GM23338 (cell line): Measurements from ENCODE around the gene DENND6A. TPM values are rescaled to one million over a fixed set of nuclear protein-coding genes. Genes with fewer than 3 reads are reported as not detected.
"Not testable (repeated sequence)": the region's sequence is repeated elsewhere in the genome, so short reads cannot be mapped to it uniquely, and the experiment has no call there.

ENCODE experiments used
- ATAC-seq: fragments of 200-7000 bp; cut with Tn5 transposase; 3 replicates; pipeline ENCODE4 v1.9.1; 2020
- DNase-seq: peaks from one replicate; pipeline ENCODE4 v3.0.0-alpha.2; 2015; ENCODE audit warnings: low spot score
- H2AFZ ChIP-seq: fragments of 200-600 bp; sonication (generic); 2 replicates; pipeline ENCODE4 v1.8.0; 2016; ENCODE audit warnings: antibody characterized with exemption, mild to moderate bottlenecking, moderate library complexity
- H3F3A ChIP-seq: fragments of 200-600 bp; sonication (generic); replicated peaks from 2 replicates; pipeline ENCODE4 v1.8.0; 2017; ENCODE audit warnings: antibody characterized with exemption, mixed run types, low read depth
- H3K27ac ChIP-seq: fragments of 200-600 bp; sonication (generic); 2 replicates; pipeline ENCODE4 v1.6.1; 2016; ENCODE audit warnings: low read depth
- H3K27me3 ChIP-seq: fragments of 200-600 bp; sonication (generic); 2 replicates; pipeline ENCODE4 v1.8.0; 2016; ENCODE audit warnings: mild to moderate bottlenecking, mixed run types, moderate library complexity; ENCODE audit not compliant: insufficient read depth
- H3K36me3 ChIP-seq: fragments of 200-600 bp; sonication (generic); 2 replicates; pipeline ENCODE4 v1.8.0; 2016; ENCODE audit warnings: mild to moderate bottlenecking; ENCODE audit not compliant: insufficient read depth
- H3K4me1 ChIP-seq: fragments of 200-600 bp; sonication (generic); 2 replicates; pipeline ENCODE4 v1.8.0; 2016; ENCODE audit warnings: mild to moderate bottlenecking, moderate library complexity; ENCODE audit not compliant: insufficient read depth
- H3K4me2 ChIP-seq: fragments of 200-600 bp; sonication (generic); 2 replicates; pipeline ENCODE4 v1.7.1; 2017; ENCODE audit warnings: mixed run types
- H3K4me3 ChIP-seq: fragments of 200-600 bp; sonication (generic); 2 replicates; pipeline ENCODE4 v1.6.1; 2016; ENCODE audit warnings: mixed run types
- H3K79me2 ChIP-seq: fragments of 200-600 bp; sonication (generic); replicated peaks from 2 replicates; pipeline ENCODE4 v1.8.0; 2017; ENCODE audit warnings: mild to moderate bottlenecking; ENCODE audit not compliant: insufficient read depth
- H3K9me2 ChIP-seq: fragments of 200-600 bp; sonication (generic); 2 replicates; pipeline ENCODE4 v1.8.0; 2017; ENCODE audit not compliant: insufficient read depth
- H4K20me1 ChIP-seq: fragments of 200-600 bp; sonication (generic); replicated peaks from 2 replicates; pipeline ENCODE4 v1.8.0; 2017; ENCODE audit warnings: mild to moderate bottlenecking; ENCODE audit not compliant: insufficient read depth
- H3K27ac Mint-ChIP-seq: 2 replicates; pipeline ENCODE4 v1.8.0; 2020; ENCODE audit warnings: inconsistent platforms, mild to moderate bottlenecking, moderate library complexity, mixed read lengths
- H3K27me3 Mint-ChIP-seq: 3 replicates; pipeline ENCODE4 v1.8.0; 2022; ENCODE audit warnings: low read depth, mild to moderate bottlenecking, moderate library complexity, mixed read lengths, inconsistent platforms; ENCODE audit not compliant: insufficient read depth, poor library complexity
- H3K36me3 Mint-ChIP-seq: 3 replicates; pipeline ENCODE4 v1.8.0; 2021; ENCODE audit warnings: low read depth, mild to moderate bottlenecking, inconsistent platforms, moderate library complexity, mixed read lengths
- H3K4me1 Mint-ChIP-seq: 3 replicates; pipeline ENCODE4 v1.8.0; 2020; ENCODE audit warnings: mild to moderate bottlenecking, inconsistent platforms, mixed read lengths
- H3K4me3 Mint-ChIP-seq: 3 replicates; pipeline ENCODE4 v1.8.0; 2021; ENCODE audit warnings: moderate library complexity, mild to moderate bottlenecking, inconsistent platforms, mixed read lengths
- H3K9me3 Mint-ChIP-seq: 3 replicates; pipeline ENCODE4 v1.8.0; 2020; ENCODE audit warnings: moderate library complexity, mild to moderate bottlenecking, inconsistent platforms, mixed read lengths
- CREB1 ChIP-seq: fragments of 250-450 bp; sonication (Bioruptor Pico); IDR thresholded peaks from 2 replicates; pipeline ENCODE4 v1.5.0; 2020; ENCODE audit warnings: low read depth, mild to moderate bottlenecking, moderate library complexity
- EZH2phosphoT487 ChIP-seq: fragments of 200-600 bp; sonication (generic); IDR thresholded peaks from one replicate; pipeline ENCODE4 v1.8.1; 2018; ENCODE audit warnings: antibody characterized with exemption; ENCODE audit not compliant: unreplicated experiment
- JUNB ChIP-seq: IDR thresholded peaks from one replicate; pipeline ENCODE4 v1.6.1; 2016; ENCODE audit warnings: antibody characterized with exemption; ENCODE audit not compliant: unreplicated experiment
- POLR2AphosphoS5 ChIP-seq: IDR thresholded peaks from 2 replicates; pipeline ENCODE4 v1.6.1; 2016; ENCODE audit warnings: antibody characterized with exemption, low read depth
- ZNF114 ChIP-seq: fragments of 250-450 bp; sonication (Bioruptor Pico); IDR thresholded peaks from 2 replicates; pipeline ENCODE4 v1.5.0; 2020; ENCODE audit warnings: mild to moderate bottlenecking, moderate library complexity
- ZNF331 ChIP-seq: fragments of 250-450 bp; sonication (Bioruptor Pico); IDR thresholded peaks from 2 replicates; pipeline ENCODE4 v1.5.0; 2020; ENCODE audit warnings: low read depth, mild to moderate bottlenecking, moderate library complexity
- polyA plus RNA-seq: library from polyadenylated mRNA; unstranded; fragments of >200 nt; fragmentation: Nextera tagmentation; extraction: Ambion mirVana; gene quantifications from 2 replicates; pipeline ENCODE4 v1.2.1, GENCODE V29; 2016
- total RNA-seq: library from RNA; depleted of rRNA; stranded (reverse); fragments of >200 nt; shearing (Covaris generic); gene quantifications from 2 replicates; pipeline ENCODE4 v1.2.3, GENCODE V29; 2014
- TF ChIP-seq, protein P1 (sequence below): IDR thresholded peaks from one replicate; pipeline ENCODE4 v1.6.1; 2018; ENCODE audit warnings: antibody characterized with exemption; ENCODE audit not compliant: unreplicated experiment
- TF ChIP-seq, protein P2 (sequence below): fragments of 250-450 bp; sonication (Bioruptor Pico); IDR thresholded peaks from 2 replicates; pipeline ENCODE4 v1.5.0; 2020; ENCODE audit warnings: mild to moderate bottlenecking, moderate library complexity

Gene DENND6A
- total and polyA plus RNA-seq, 2 experiments from 2014 or later = 7.5 to 17.5 TPM

DNA sequence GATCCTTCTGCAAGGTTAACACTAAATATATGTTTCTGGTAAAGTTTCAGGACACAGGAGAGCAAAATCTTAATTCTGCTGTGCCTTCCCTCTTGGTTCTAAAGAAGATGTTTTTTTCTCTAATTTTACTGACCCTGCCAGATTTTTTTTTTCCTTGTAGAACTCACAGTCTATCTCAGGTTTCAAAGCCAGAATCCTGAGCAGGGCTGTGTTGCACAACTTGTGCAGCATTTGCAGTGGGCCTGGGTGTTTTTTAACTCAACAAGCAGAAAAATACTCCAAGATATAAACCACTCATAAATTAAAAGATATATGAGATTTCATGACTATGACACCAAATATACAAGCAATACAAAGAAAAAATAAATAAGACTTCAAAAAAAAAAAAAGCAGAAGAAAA, 55.5 kb downstream of the DENND6A start:
- no peak overlapping the region for H3K27ac Mint-ChIP-seq
- H3K9me2 ChIP-seq = no peaks in the 10 kb centered on the region
- no peak overlapping the region for H2AFZ ChIP-seq
- no peaks in the 10 kb centered on the region for H3K4me1 ChIP-seq
- H3K4me3 Mint-ChIP-seq = no peak overlapping the region
- no peaks in the 10 kb centered on the region; the same call in 1 of the 2 replicates for H4K20me1 ChIP-seq
- H3K27ac ChIP-seq = no peak overlapping the region
- ATAC-seq (no peak), DNase-seq (no peak)
- H3K4me1 Mint-ChIP-seq = no peaks in the 10 kb centered on the region
- no peak overlapping the region for H3K4me3 ChIP-seq
- no peaks in the 10 kb centered on the region for H3F3A ChIP-seq
- H3K36me3 Mint-ChIP-seq = peaks cover 31% of the 10 kb centered on the region
- H3K27me3 ChIP-seq = no peaks in the 10 kb centered on the region
- no peak overlapping the region for H3K4me2 ChIP-seq
- H3K36me3 ChIP-seq = peaks cover 8% of the 10 kb centered on the region; the same call in 1 of the 2 replicates
- no peaks in the 10 kb centered on the region for H3K79me2 ChIP-seq
- H3K9me3 Mint-ChIP-seq = no peaks in the 10 kb centered on the region
- H3K27me3 Mint-ChIP-seq = no peaks in the 10 kb centered on the region
- TF ChIP-seq ZNF114 (no peak), CREB1 (CRISPR knock-in tag) (no peak), EZH2phosphoT487 (no peak), JUNB (no peak), ZNF331 (CRISPR knock-in tag) (no peak), POLR2AphosphoS5 (no peak)

DNA sequence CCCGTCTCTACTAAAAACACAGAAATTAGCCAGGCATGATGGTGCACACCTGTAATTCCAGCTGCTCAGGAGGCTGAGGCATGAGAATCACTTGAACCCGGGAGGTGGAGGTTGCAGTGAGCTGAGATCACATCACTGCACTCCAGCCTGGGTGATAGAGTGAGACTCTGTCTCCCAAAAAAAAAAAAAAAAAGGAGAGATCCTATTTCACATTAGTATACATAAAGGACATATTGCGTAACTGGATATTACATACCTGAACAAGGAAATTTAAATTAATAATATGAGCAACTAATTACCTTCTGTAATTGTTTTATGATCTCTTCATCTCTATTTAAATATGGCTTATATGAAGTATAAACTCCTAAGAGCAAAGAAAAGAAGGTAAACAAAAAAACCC, 58.6 kb downstream of the DENND6A start:
- H3K9me2 ChIP-seq, H3K4me1 ChIP-seq, H3K4me2 ChIP-seq, H3K79me2 ChIP-seq, H3K4me3 ChIP-seq, H3K27me3 ChIP-seq, H3K27ac ChIP-seq, ATAC-seq, DNase-seq, H3K27me3 Mint-ChIP-seq, H3K4me3 Mint-ChIP-seq, H3K36me3 ChIP-seq, H3K4me1 Mint-ChIP-seq, H3F3A ChIP-seq, H2AFZ ChIP-seq, H3K27ac Mint-ChIP-seq, H4K20me1 ChIP-seq, H3K9me3 Mint-ChIP-seq: not testable (repeated sequence)
- peaks cover 31% of the 10 kb centered on the region; the same call in 2 of the 3 replicates for H3K36me3 Mint-ChIP-seq

DNA sequence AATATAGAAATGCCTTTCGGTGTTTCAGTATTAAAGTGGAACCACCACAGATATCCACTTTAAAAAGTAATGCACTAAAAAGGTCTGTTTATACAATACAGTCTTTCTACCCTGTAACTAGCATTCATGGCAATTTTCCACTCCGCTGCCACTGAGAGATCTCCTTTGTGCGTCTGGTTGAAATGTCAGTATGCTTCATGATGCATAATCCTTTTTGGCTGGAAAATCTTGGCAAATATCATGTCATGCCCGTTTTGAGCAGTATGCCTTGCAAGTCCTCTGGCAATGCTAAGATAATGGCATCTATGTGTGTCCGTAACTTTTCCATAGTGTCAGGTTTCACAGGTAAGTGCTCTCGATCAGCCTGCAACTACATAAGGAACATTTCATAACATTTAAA, 64.9 kb downstream of the DENND6A start:
- H3K79me2 ChIP-seq = no peaks in the 10 kb centered on the region
- H2AFZ ChIP-seq = no peak overlapping the region
- H3K4me3 Mint-ChIP-seq = no peak overlapping the region
- H3K27ac ChIP-seq = no peak overlapping the region
- peaks cover 6% of the 10 kb centered on the region for H3K36me3 ChIP-seq
- no peak for ATAC-seq
- no peak overlapping the region for H3K4me2 ChIP-seq
- no peak overlapping the region for H3K27ac Mint-ChIP-seq
- peaks cover 54% of the 10 kb centered on the region for H3K36me3 Mint-ChIP-seq
- H3K27me3 ChIP-seq = no peaks in the 10 kb centered on the region
- H3K4me1 ChIP-seq = no peaks in the 10 kb centered on the region
- no peaks in the 10 kb centered on the region for H3K27me3 Mint-ChIP-seq
- H3K4me1 Mint-ChIP-seq = no peaks in the 10 kb centered on the region
- H3K9me2 ChIP-seq = no peaks in the 10 kb centered on the region
- no peak for DNase-seq
- no peaks in the 10 kb centered on the region for H3F3A ChIP-seq
- H3K9me3 Mint-ChIP-seq = 0 out of 3 replicates have a peak, but pooled peaks cover 2% of the 10 kb centered on the region
- H4K20me1 ChIP-seq = no peaks in the 10 kb centered on the region
- H3K4me3 ChIP-seq = no peak overlapping the region
- TF ChIP-seq, protein P1, sequence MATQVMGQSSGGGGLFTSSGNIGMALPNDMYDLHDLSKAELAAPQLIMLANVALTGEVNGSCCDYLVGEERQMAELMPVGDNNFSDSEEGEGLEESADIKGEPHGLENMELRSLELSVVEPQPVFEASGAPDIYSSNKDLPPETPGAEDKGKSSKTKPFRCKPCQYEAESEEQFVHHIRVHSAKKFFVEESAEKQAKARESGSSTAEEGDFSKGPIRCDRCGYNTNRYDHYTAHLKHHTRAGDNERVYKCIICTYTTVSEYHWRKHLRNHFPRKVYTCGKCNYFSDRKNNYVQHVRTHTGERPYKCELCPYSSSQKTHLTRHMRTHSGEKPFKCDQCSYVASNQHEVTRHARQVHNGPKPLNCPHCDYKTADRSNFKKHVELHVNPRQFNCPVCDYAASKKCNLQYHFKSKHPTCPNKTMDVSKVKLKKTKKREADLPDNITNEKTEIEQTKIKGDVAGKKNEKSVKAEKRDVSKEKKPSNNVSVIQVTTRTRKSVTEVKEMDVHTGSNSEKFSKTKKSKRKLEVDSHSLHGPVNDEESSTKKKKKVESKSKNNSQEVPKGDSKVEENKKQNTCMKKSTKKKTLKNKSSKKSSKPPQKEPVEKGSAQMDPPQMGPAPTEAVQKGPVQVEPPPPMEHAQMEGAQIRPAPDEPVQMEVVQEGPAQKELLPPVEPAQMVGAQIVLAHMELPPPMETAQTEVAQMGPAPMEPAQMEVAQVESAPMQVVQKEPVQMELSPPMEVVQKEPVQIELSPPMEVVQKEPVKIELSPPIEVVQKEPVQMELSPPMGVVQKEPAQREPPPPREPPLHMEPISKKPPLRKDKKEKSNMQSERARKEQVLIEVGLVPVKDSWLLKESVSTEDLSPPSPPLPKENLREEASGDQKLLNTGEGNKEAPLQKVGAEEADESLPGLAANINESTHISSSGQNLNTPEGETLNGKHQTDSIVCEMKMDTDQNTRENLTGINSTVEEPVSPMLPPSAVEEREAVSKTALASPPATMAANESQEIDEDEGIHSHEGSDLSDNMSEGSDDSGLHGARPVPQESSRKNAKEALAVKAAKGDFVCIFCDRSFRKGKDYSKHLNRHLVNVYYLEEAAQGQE = no peak
- TF ChIP-seq, protein P2, sequence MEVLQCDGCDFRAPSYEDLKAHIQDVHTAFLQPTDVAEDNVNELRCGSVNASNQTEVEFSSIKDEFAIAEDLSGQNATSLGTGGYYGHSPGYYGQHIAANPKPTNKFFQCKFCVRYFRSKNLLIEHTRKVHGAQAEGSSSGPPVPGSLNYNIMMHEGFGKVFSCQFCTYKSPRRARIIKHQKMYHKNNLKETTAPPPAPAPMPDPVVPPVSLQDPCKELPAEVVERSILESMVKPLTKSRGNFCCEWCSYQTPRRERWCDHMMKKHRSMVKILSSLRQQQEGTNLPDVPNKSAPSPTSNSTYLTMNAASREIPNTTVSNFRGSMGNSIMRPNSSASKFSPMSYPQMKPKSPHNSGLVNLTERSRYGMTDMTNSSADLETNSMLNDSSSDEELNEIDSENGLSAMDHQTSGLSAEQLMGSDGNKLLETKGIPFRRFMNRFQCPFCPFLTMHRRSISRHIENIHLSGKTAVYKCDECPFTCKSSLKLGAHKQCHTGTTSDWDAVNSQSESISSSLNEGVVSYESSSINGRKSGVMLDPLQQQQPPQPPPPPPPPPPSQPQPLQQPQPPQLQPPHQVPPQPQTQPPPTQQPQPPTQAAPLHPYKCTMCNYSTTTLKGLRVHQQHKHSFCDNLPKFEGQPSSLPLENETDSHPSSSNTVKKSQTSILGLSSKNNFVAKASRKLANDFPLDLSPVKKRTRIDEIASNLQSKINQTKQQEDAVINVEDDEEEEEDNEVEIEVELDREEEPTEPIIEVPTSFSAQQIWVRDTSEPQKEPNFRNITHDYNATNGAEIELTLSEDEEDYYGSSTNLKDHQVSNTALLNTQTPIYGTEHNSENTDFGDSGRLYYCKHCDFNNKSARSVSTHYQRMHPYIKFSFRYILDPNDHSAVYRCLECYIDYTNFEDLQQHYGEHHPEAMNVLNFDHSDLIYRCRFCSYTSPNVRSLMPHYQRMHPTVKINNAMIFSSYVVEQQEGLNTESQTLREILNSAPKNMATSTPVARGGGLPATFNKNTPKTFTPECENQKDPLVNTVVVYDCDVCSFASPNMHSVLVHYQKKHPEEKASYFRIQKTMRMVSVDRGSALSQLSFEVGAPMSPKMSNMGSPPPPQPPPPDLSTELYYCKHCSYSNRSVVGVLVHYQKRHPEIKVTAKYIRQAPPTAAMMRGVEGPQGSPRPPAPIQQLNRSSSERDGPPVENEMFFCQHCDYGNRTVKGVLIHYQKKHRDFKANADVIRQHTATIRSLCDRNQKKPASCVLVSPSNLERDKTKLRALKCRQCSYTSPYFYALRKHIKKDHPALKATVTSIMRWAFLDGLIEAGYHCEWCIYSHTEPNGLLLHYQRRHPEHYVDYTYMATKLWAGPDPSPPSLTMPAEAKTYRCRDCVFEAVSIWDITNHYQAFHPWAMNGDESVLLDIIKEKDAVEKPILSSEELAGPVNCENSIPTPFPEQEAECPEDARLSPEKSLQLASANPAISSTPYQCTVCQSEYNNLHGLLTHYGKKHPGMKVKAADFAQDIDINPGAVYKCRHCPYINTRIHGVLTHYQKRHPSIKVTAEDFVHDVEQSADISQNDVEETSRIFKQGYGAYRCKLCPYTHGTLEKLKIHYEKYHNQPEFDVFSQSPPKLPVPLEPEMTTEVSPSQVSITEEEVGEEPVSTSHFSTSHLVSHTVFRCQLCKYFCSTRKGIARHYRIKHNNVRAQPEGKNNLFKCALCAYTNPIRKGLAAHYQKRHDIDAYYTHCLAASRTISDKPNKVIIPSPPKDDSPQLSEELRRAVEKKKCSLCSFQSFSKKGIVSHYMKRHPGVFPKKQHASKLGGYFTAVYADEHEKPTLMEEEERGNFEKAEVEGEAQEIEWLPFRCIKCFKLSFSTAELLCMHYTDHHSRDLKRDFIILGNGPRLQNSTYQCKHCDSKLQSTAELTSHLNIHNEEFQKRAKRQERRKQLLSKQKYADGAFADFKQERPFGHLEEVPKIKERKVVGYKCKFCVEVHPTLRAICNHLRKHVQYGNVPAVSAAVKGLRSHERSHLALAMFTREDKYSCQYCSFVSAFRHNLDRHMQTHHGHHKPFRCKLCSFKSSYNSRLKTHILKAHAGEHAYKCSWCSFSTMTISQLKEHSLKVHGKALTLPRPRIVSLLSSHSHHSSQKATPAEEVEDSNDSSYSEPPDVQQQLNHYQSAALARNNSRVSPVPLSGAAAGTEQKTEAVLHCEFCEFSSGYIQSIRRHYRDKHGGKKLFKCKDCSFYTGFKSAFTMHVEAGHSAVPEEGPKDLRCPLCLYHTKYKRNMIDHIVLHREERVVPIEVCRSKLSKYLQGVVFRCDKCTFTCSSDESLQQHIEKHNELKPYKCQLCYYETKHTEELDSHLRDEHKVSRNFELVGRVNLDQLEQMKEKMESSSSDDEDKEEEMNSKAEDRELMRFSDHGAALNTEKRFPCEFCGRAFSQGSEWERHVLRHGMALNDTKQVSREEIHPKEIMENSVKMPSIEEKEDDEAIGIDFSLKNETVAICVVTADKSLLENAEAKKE (CRISPR knock-in tag) = no peak
- no peak for TF ChIP-seq JUNB
- no peak for TF ChIP-seq POLR2AphosphoS5
- no peak for TF ChIP-seq CREB1 (CRISPR knock-in tag)
- TF ChIP-seq EZH2phosphoT487 = no peak
